Adrenal gland (tissue), 5 donors: ENCODE data around the gene PPFIA3.

ENCODE experiments used
- CTCF ChIP-seq, 6 experiments: fragments of 450-650 bp in 4 of 6; fragments of 200-600 bp in 2 of 6; sonication (generic) in 1 of 6; IDR thresholded peaks; 1 replicate in 5 of 6; 2 replicates in 1 of 6; pipeline versions ENCODE4 v1.5.1 to v1.8.0; 2016 to 2021; ENCODE audit warnings: antibody characterized with exemption in 6 of 6, mild to moderate bottlenecking in 2 of 6, moderate library complexity in 1 of 6
- POLR2A ChIP-seq, 2 donors: fragments of 450-650 bp; IDR thresholded peaks; one replicate each; pipeline ENCODE4 v1.6.1; 2017; ENCODE audit warnings: antibody characterized with exemption in 2 of 2, mild to moderate bottlenecking in 2 of 2, moderate library complexity in 1 of 2
- donor health status: DM: no; HTN: no; CAD: no.

- TF ChIP-seq CTCF (IDR thresholded peaks at IDR 0.05) = no peak
- no peak for TF ChIP-seq POLR2A (IDR thresholded peaks at IDR 0.05)
Measured at GRCh38 chr19:49133621-49134454, 14.5 kb downstream of the PPFIA3 start.
